Smooth muscle cell (in vitro differentiated cells): ENCODE results near the gene GARIN5B. TPM values are rescaled to one million over a fixed set of nuclear protein-coding genes. Genes with fewer than 3 reads are reported as not detected.

Experiments used
- DNase-seq: peaks from one replicate; lab custom pipeline; 2025; ENCODE audit not compliant: unreplicated experiment; lab: John Stamatoyannopoulos, UW
- H2AFZ ChIP-seq: fragments of 200-600 bp; sonication (generic); 2 replicates; pipeline ENCODE4 v1.6.0; 2016; ENCODE audit warnings: antibody characterized with exemption, low read depth, mild to moderate bottlenecking
- H3F3A ChIP-seq: fragments of 200-600 bp; sonication (generic); 2 replicates; pipeline ENCODE4 v1.6.0; 2017; ENCODE audit warnings: antibody characterized with exemption, low read depth
- H3K27ac ChIP-seq: fragments of 200-600 bp; sonication (generic); 2 replicates; pipeline ENCODE4 v1.5.1; 2016; ENCODE audit warnings: low read depth, mild to moderate bottlenecking
- H3K27me3 ChIP-seq: fragments of 200-600 bp; sonication (generic); 2 replicates; pipeline ENCODE4 v1.6.1; 2016; ENCODE audit warnings: low read depth, mild to moderate bottlenecking
- H3K36me3 ChIP-seq: fragments of 200-600 bp; sonication (generic); 2 replicates; pipeline ENCODE4 v1.5.1; 2016; ENCODE audit warnings: low read depth
- H3K4me1 ChIP-seq: fragments of 200-600 bp; sonication (generic); 2 replicates; pipeline ENCODE4 v1.5.1; 2016; ENCODE audit warnings: low read depth
- H3K4me2 ChIP-seq: fragments of 200-600 bp; sonication (generic); 2 replicates; pipeline ENCODE4 v1.6.0; 2016; ENCODE audit warnings: mild to moderate bottlenecking
- H3K4me3 ChIP-seq: fragments of 200-600 bp; sonication (generic); 2 replicates; pipeline ENCODE4 v1.5.1; 2016; ENCODE audit warnings: mild to moderate bottlenecking
- H3K79me2 ChIP-seq: fragments of 200-600 bp; sonication (generic); 2 replicates; pipeline ENCODE4 v1.6.0; 2016; ENCODE audit warnings: low read depth, mild to moderate bottlenecking
- H3K9ac ChIP-seq: fragments of 200-600 bp; sonication (generic); 2 replicates; pipeline ENCODE4 v1.6.0; 2016; ENCODE audit warnings: low read depth
- H3K9me3 ChIP-seq: fragments of 200-600 bp; sonication (generic); replicated peaks from 2 replicates; pipeline ENCODE4 v1.5.1; 2016; ENCODE audit warnings: low read depth
- H4K20me1 ChIP-seq: fragments of 200-600 bp; sonication (generic); 2 replicates; pipeline ENCODE4 v1.6.0; 2016; ENCODE audit warnings: low read depth
- WGBS: methylation state at CpG from one replicate; pipeline ENCODE4 v1.1.7; 2016; ENCODE audit warnings: low lambda C conversion rate; 5-methylcytosine and 5-hydroxymethylcytosine counted together
- polyA plus RNA-seq: library from polyadenylated mRNA; unstranded; fragments of >200 nt; fragmentation: Nextera tagmentation; extraction: Ambion mirVana; gene quantifications from 2 replicates; pipeline ENCODE4 v1.2.1, GENCODE V29; 2016
- total RNA-seq: library from RNA; depleted of rRNA; stranded (reverse); fragments of >200 nt; gene quantifications from 2 replicates; pipeline ENCODE4 v1.2.3, GENCODE V29; 2014
- TF ChIP-seq, protein P1 (sequence below): fragments of 200-600 bp; sonication (generic); IDR thresholded peaks from 2 replicates; pipeline ENCODE4 v1.5.1; 2017; ENCODE audit warnings: borderline replicate concordance, mild to moderate bottlenecking, antibody characterized with exemption; ENCODE audit not compliant: insufficient read depth, poor library complexity, severe bottlenecking

The GARIN5B gene
- total and polyA plus RNA-seq, 2 experiments from 2014 or later = 0.07 TPM; not detected in 1

DNA sequence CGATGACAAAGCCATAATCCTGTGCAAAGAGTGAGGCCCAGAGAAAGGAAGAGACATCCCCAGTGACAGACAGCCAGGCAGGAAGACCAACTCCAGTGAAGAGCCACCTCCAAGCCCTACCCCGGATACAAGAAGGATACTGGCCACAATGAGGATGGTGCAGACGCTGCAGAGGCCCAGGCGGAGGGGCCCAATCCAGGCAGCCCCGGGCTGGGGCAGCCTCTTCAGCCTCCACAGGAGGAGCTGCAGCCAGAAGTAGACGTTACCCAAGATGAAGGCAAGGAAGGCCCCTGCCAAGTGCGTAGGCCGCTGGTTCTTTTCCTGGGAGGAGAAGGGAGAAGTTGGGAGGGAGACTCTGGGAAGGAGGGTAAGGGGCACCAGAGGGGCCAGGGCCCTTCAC is 46.4 kb downstream of the GARIN5B start:
- no peaks in the 10 kb centered on the region for H3F3A ChIP-seq
- no peaks in the 10 kb centered on the region for H3K27me3 ChIP-seq
- H3K4me3 ChIP-seq = no peak overlapping the region
- TF ChIP-seq, protein P1, sequence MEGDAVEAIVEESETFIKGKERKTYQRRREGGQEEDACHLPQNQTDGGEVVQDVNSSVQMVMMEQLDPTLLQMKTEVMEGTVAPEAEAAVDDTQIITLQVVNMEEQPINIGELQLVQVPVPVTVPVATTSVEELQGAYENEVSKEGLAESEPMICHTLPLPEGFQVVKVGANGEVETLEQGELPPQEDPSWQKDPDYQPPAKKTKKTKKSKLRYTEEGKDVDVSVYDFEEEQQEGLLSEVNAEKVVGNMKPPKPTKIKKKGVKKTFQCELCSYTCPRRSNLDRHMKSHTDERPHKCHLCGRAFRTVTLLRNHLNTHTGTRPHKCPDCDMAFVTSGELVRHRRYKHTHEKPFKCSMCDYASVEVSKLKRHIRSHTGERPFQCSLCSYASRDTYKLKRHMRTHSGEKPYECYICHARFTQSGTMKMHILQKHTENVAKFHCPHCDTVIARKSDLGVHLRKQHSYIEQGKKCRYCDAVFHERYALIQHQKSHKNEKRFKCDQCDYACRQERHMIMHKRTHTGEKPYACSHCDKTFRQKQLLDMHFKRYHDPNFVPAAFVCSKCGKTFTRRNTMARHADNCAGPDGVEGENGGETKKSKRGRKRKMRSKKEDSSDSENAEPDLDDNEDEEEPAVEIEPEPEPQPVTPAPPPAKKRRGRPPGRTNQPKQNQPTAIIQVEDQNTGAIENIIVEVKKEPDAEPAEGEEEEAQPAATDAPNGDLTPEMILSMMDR = no peak
- H3K9me3 ChIP-seq = no peaks in the 10 kb centered on the region
- 88% methylated on average over 8 of the region's 8 CpGs for WGBS
- no peaks in the 10 kb centered on the region for H3K4me1 ChIP-seq
- H3K4me2 ChIP-seq = no peak overlapping the region
- no peak for DNase-seq
- H4K20me1 ChIP-seq = no peaks in the 10 kb centered on the region
- H3K9ac ChIP-seq = no peak overlapping the region
- H3K27ac ChIP-seq = no peak overlapping the region
- H3K36me3 ChIP-seq = no peaks in the 10 kb centered on the region
- no peaks in the 10 kb centered on the region for H3K79me2 ChIP-seq
- H2AFZ ChIP-seq = no peak overlapping the region

DNA sequence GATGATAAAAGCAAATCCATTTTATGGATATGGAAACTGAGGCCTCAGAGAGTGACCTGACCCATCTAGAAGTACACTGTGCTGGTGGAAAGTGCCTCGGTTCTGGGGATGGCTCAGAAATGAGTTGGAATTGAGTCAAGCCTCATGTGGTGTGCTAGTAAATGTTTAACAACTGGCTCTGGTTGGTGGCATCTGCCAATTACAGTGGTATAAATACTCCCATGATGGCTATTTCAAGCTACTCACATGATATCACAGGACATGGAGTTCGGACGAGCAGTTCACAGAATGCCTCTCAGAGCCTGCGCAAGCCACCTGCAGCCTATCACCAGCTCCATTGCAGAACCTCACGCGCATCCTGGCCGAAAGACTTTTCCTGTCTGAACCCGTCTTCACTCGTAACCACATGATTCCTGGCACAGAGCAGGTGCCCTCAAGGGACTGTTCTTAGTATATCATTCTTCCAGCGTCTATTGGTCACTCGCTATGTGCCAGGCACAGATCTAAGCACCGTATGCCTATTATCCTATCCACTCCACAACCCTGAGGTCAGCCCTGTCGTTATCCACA is 47.0 kb downstream of the GARIN5B start:
- no peaks in the 10 kb centered on the region for H3F3A ChIP-seq
- H4K20me1 ChIP-seq = no peaks in the 10 kb centered on the region
- DNase-seq = no peak
- no peak overlapping the region for H3K4me3 ChIP-seq
- TF ChIP-seq, protein P1 = no peak
- no peaks in the 10 kb centered on the region for H3K27me3 ChIP-seq
- H3K27ac ChIP-seq = no peak overlapping the region
- H2AFZ ChIP-seq = no peak overlapping the region
- H3K9me3 ChIP-seq = no peaks in the 10 kb centered on the region
- no peaks in the 10 kb centered on the region for H3K79me2 ChIP-seq
- 93% methylated on average over 13 of the region's 13 CpGs for WGBS
- no peaks in the 10 kb centered on the region for H3K36me3 ChIP-seq
- no peak overlapping the region for H3K4me2 ChIP-seq
- H3K9ac ChIP-seq = no peak overlapping the region
- H3K4me1 ChIP-seq = no peaks in the 10 kb centered on the region

DNA sequence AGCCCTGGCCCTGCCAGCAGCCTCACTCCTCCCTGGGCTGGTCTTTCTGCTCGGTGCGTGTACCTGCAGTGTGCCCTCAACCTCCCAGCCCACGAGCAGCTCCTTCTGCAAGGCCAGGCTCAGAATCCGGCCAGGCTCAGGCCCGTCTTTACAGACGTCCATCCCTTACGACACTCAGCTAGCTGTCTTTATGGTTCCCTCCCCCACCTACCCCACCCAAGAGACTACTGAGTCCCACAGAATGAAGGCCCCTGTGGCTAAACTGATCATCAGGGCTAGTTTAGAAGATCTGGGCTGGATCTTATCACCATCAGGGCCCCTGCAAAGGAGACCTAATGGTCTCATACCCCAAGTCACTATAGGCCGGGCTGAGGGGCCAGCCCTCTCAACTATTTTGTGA is 48.7 kb downstream of the GARIN5B start:
- no peak for DNase-seq
- no peaks in the 10 kb centered on the region for H3K36me3 ChIP-seq
- H3K4me1 ChIP-seq = no peaks in the 10 kb centered on the region
- H3K27ac ChIP-seq = no peak overlapping the region
- no peak overlapping the region for H3K4me2 ChIP-seq
- no peak overlapping the region for H3K4me3 ChIP-seq
- no peaks in the 10 kb centered on the region for H3K27me3 ChIP-seq
- H3K9ac ChIP-seq = no peak overlapping the region
- H4K20me1 ChIP-seq = no peaks in the 10 kb centered on the region
- WGBS = 64% methylated on average over 8 of the region's 8 CpGs
- H3K9me3 ChIP-seq = no peaks in the 10 kb centered on the region
- H3K79me2 ChIP-seq = no peaks in the 10 kb centered on the region
- no peaks in the 10 kb centered on the region for H3F3A ChIP-seq
- H2AFZ ChIP-seq = no peak overlapping the region
- TF ChIP-seq, protein P1 = no peak
